SK-N-SH treated with all-trans-retinoic acid at 6 μM for 48 hours (cell line): ENCODE results near the gene FBXO38.

Source experiments
- ATAC-seq: fragments of 200-7000 bp; cut with Tn5 transposase; 3 replicates; pipeline ENCODE4 v1.9.1; 2020; ENCODE audit warnings: mild to moderate bottlenecking, moderate library complexity
- ARNTL ChIP-seq: fragments of 450-650 bp; formaldehyde crosslinking; IDR thresholded peaks from 2 replicates; pipeline ENCODE4 v1.5.0; 2020; ENCODE audit warnings: low read depth, mild to moderate bottlenecking, moderate library complexity, borderline replicate concordance
- CREB5 ChIP-seq: fragments of 250-450 bp; sonication (Bioruptor Pico); IDR thresholded peaks from 2 replicates; pipeline ENCODE4 v1.5.1; 2020; ENCODE audit warnings: low read depth, mild to moderate bottlenecking, moderate library complexity
- CSRNP3 ChIP-seq: fragments of 250-450 bp; sonication (Bioruptor Pico); IDR thresholded peaks from 2 replicates; pipeline ENCODE4 v1.5.1; 2021; ENCODE audit warnings: mild to moderate bottlenecking, moderate library complexity
- ESRRG ChIP-seq: fragments of 250-450 bp; sonication (Bioruptor Pico); IDR thresholded peaks from 2 replicates; pipeline ENCODE4 v1.6.1; 2021; ENCODE audit warnings: mild to moderate bottlenecking
- GLIS3 ChIP-seq: fragments of 250-450 bp; sonication (Bioruptor Pico); IDR thresholded peaks from 2 replicates; pipeline ENCODE4 v1.5.0; 2020; ENCODE audit warnings: mild to moderate bottlenecking, moderate library complexity
- ISL1 ChIP-seq: fragments of 250-450 bp; sonication (Bioruptor Pico); IDR thresholded peaks from 2 replicates; pipeline ENCODE4 v2.1.2; 2022; ENCODE audit warnings: mild to moderate bottlenecking, moderate library complexity
- OSR1 ChIP-seq: fragments of 250-450 bp; sonication (Bioruptor Pico); IDR thresholded peaks from 2 replicates; pipeline ENCODE4 v1.8.0; 2022; ENCODE audit warnings: moderate library complexity, mild to moderate bottlenecking, inconsistent platforms
- PATZ1 ChIP-seq: fragments of 250-450 bp; sonication (Bioruptor Pico); IDR thresholded peaks from 2 replicates; pipeline ENCODE4 v1.8.0; 2020; ENCODE audit warnings: mild to moderate bottlenecking, moderate library complexity, borderline replicate concordance
- POU6F1 ChIP-seq: fragments of 250-450 bp; sonication (Bioruptor Pico); IDR thresholded peaks from 2 replicates; pipeline ENCODE4 v1.8.0; 2021; ENCODE audit warnings: low read depth, mild to moderate bottlenecking, moderate library complexity, borderline replicate concordance
- PPARA ChIP-seq: fragments of 250-450 bp; sonication (Bioruptor Pico); IDR thresholded peaks from 2 replicates; pipeline ENCODE4 v1.5.0; 2020; ENCODE audit warnings: mild to moderate bottlenecking, borderline replicate concordance
- RARB ChIP-seq: fragments of 250-450 bp; sonication (Bioruptor Pico); IDR thresholded peaks from 2 replicates; pipeline ENCODE4 v1.8.0; 2021; ENCODE audit warnings: mild to moderate bottlenecking, moderate library complexity
- SNAI2 ChIP-seq: fragments of 250-450 bp; sonication (Bioruptor Pico); IDR thresholded peaks from 2 replicates; pipeline ENCODE4 v1.5.0; 2020; ENCODE audit warnings: mild to moderate bottlenecking, moderate library complexity
- TCF4 ChIP-seq: fragments of 250-450 bp; sonication (Bioruptor Pico); IDR thresholded peaks from 2 replicates; pipeline ENCODE4 v1.8.0; 2021; ENCODE audit warnings: mild to moderate bottlenecking, moderate library complexity, borderline replicate concordance
- TOX ChIP-seq: fragments of 250-450 bp; sonication (Bioruptor Pico); IDR thresholded peaks from 2 replicates; pipeline ENCODE4 v1.8.0; 2021; ENCODE audit warnings: mild to moderate bottlenecking, moderate library complexity, borderline replicate concordance
- TSHZ2 ChIP-seq: fragments of 250-450 bp; sonication (Bioruptor Pico); IDR thresholded peaks from 2 replicates; pipeline ENCODE4 v1.5.0; 2020; ENCODE audit warnings: mild to moderate bottlenecking, moderate library complexity
- ZC3H10 ChIP-seq: fragments of 250-450 bp; sonication (Bioruptor Pico); IDR thresholded peaks from 2 replicates; pipeline ENCODE4 v1.5.1; 2021; ENCODE audit warnings: mild to moderate bottlenecking, moderate library complexity
- ZFP3 ChIP-seq: fragments of 250-450 bp; sonication (Bioruptor Pico); IDR thresholded peaks from 2 replicates; pipeline ENCODE4 v1.5.0; 2020; ENCODE audit warnings: mild to moderate bottlenecking, moderate library complexity
- ZFP30 ChIP-seq: fragments of 450-650 bp; formaldehyde crosslinking; IDR thresholded peaks from 2 replicates; pipeline ENCODE4 v1.5.0; 2022; ENCODE audit warnings: mild to moderate bottlenecking, moderate library complexity
- ZNF565 ChIP-seq: fragments of 450-650 bp; formaldehyde crosslinking; conservative IDR thresholded peaks from 2 replicates; pipeline ENCODE4 v1.5.0; 2020; ENCODE audit warnings: low read depth, mild to moderate bottlenecking, moderate library complexity
- ZNF8 ChIP-seq: fragments of 450-650 bp; formaldehyde crosslinking; IDR thresholded peaks from 2 replicates; pipeline ENCODE4 v1.5.0; 2020; ENCODE audit warnings: mild to moderate bottlenecking, moderate library complexity

FBXO38 gene

GRCh38 chr5:148457183-148457620, 73.4 kb downstream of the FBXO38 start:
- ATAC-seq, result no peak
- TF ChIP-seq TCF4 (CRISPR knock-in tag), result no peak
- no peak for TF ChIP-seq ZFP3 (CRISPR knock-in tag)
- no peak for TF ChIP-seq ISL1
- no peak for TF ChIP-seq POU6F1 (CRISPR knock-in tag)
- no peak for TF ChIP-seq GLIS3
- TF ChIP-seq ZC3H10 (CRISPR knock-in tag), result no peak
- TF ChIP-seq OSR1, result no peak
- no peak for TF ChIP-seq SNAI2 (CRISPR knock-in tag)
- no peak for TF ChIP-seq ZNF565 (CRISPR knock-in tag)
- TF ChIP-seq CREB5 (CRISPR knock-in tag), result no peak
- TF ChIP-seq ZNF8 (CRISPR knock-in tag), result no peak
- no peak for TF ChIP-seq TOX (CRISPR knock-in tag)
- TF ChIP-seq ZFP30 (CRISPR knock-in tag), result no peak
- TF ChIP-seq PATZ1 (CRISPR knock-in tag), result no peak
- TF ChIP-seq TSHZ2 (CRISPR knock-in tag), result no peak
- TF ChIP-seq CSRNP3 (CRISPR knock-in tag), result no peak
- TF ChIP-seq ARNTL (CRISPR knock-in tag), result no peak
- no peak for TF ChIP-seq RARB (CRISPR knock-in tag)
- TF ChIP-seq ESRRG (CRISPR knock-in tag), result no peak
- no peak for TF ChIP-seq PPARA (CRISPR knock-in tag)

GRCh38 chr5:148458036-148458888, 74.5 kb downstream of the FBXO38 start:
- TF ChIP-seq ZC3H10 (CRISPR knock-in tag) (no peak), TOX (CRISPR knock-in tag) (no peak), ZNF565 (CRISPR knock-in tag) (no peak), GLIS3 (no peak), ESRRG (CRISPR knock-in tag) (no peak)
- ATAC-seq, result no peak

GRCh38 chr5:148459669-148460068, 75.9 kb downstream of the FBXO38 start:
- no peak for ATAC-seq
- TF ChIP-seq RARB (CRISPR knock-in tag), result no peak
- no peak for TF ChIP-seq POU6F1 (CRISPR knock-in tag)
- TF ChIP-seq PPARA (CRISPR knock-in tag), result no peak
- TF ChIP-seq ZFP30 (CRISPR knock-in tag), result no peak
- no peak for TF ChIP-seq ZC3H10 (CRISPR knock-in tag)
- TF ChIP-seq, all 23 proteins: peak for 0
